Breast epithelium (tissue), 3 donors: Measurements from ENCODE around the gene APOE.

Experiments
- CTCF ChIP-seq, 3 donors: fragments of 450-650 bp; IDR thresholded peaks; one replicate each; pipeline ENCODE4 v1.5.1; 2016 to 2017; ENCODE audit warnings: antibody characterized with exemption in 3 of 3, mild to moderate bottlenecking in 3 of 3, moderate library complexity in 3 of 3
- POLR2A ChIP-seq: fragments of 450-650 bp; IDR thresholded peaks from one replicate; pipeline ENCODE4 v1.6.1; 2016; ENCODE audit warnings: antibody characterized with exemption, mild to moderate bottlenecking, moderate library complexity
- POLR2AphosphoS5 ChIP-seq, 3 donors: sonication (generic); formaldehyde crosslinking; IDR thresholded peaks; one replicate each; pipeline ENCODE4 v1.6.1; 2017; ENCODE audit warnings: antibody characterized with exemption in 3 of 3

GRCh38 chr19:44863990-44864389, 41.6 kb upstream of the APOE start:
- no peak for TF ChIP-seq CTCF (IDR thresholded peaks at IDR 0.05)
- no peak for TF ChIP-seq POLR2A
- TF ChIP-seq POLR2AphosphoS5 (IDR thresholded peaks at IDR 0.05): no peak
